AG04449 (cell line): ENCODE data around the gene UST.

ENCODE experiments used
- CTCF ChIA-PET: fragments of 350-600 bp; formaldehyde crosslinking; extraction: SDS; loops from one replicate; lab custom pipeline; 2021; ENCODE audit warnings: antibody characterized with exemption; lab: Yijun Ruan, JAX
- POLR2A ChIA-PET: fragments of 400-600, 350-600 bp; formaldehyde crosslinking; extraction: SDS; loops from one replicate; lab custom pipeline; 2020; ENCODE audit warnings: antibody characterized with exemption, inconsistent platforms; lab: Yijun Ruan, JAX
- DNase-seq: peaks from one replicate; pipeline ENCODE4 v3.0.0-alpha.2; 2010; ENCODE audit warnings: low read depth, low spot score
- H3K4me3 ChIP-seq: 2 replicates; pipeline ENCODE4 v1.5.1; 2011; ENCODE audit warnings: low read depth, mild to moderate bottlenecking, control low read depth, low read length
- CTCF ChIP-seq: IDR thresholded peaks from one replicate; pipeline ENCODE4 v1.5.1; 2011; ENCODE audit warnings: mild to moderate bottlenecking, moderate library complexity, low read length, control low read depth, inconsistent platforms; ENCODE audit not compliant: insufficient read depth; ENCODE audit errors: missing control alignments

Gene UST

DNA sequence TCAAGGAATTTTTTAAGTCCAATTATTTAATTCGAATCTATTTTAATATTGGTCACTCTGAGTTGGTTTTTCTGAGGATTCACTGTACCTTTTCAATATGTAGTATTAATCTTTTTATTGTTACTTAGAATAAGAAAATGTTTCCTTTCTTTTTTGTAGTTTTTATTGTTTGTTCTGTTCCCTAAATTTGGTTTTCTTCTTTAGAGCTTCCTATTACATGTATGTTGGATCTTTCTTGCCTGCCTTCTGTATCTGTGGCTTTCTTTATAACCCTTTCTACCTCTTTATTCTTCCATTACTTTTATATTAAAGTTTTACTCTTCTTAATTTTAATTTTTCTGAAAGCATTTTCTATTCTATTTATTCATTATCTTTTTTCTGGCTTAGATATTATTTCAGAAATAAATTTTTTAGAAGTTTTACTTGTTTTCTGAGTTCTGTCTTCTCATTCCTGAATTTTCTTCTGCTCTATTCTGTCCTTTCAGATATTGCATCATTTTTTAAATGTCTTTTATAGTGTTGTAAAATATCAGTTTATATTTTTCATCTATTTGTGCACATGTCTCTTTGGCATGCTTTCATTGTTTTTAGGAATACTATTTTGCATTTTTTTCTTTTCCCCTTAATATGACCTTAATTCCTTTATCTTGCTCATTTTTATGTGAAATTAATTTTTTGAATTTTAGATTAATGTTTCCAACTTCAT is 33.6 kb upstream of the UST start:
- H3K4me3 ChIP-seq, result no peak overlapping the region
- POLR2A ChIA-PET, result no interaction called here
- DNase-seq, result no peak
- TF ChIP-seq CTCF, result no peak
- CTCF ChIA-PET, result no interaction called here

DNA sequence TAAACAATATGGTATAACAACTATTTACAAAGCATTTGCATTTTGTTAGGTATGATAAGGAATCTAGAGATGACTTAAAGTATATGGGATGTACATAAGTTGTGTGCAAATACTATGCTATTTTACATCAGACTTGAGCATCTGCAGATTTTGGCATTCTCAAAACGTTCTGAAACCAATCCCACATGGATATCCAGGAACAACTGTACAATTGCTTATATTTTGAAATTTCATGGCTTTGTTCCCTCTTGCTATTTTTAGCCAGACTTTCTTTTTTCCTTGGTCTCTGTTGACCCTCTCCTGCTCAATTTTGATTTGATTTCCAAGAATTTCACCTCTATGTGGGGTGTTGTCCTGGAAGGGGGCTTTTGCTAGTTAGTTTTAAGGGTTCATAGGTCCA is 32.9 kb upstream of the UST start:
- CTCF ChIA-PET, result no interaction called here
- POLR2A ChIA-PET, result interaction anchor here (1.3 kb wide), 1 partner anchor 10 kb away, joined by 4 read pairs; no protein-coding TSS in a partner anchor
- TF ChIP-seq CTCF, result no peak
- DNase-seq, result no peak
- H3K4me3 ChIP-seq, result no peak overlapping the region

DNA sequence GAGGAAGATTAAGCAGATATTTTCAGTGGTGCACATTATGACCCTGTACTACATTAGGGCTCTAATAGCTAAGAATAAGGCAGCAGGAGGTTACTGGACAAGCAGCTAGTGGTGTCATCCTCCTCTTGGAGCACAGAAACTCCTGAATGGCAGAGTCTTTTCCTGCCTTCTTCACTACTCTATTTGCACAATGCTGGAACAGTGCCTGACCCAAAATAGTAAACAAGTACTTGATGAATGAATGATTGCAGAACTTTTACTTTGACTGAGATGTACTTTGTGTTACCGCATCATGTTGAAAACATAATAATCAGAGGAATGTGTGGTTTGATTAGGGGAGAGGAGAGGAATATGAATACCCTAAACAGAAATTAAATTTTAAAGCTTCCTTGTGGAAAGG is 30.0 kb upstream of the UST start:
- TF ChIP-seq CTCF, result no peak
- DNase-seq, result no peak
- ChIA-PET POLR2A (no interaction called here), CTCF (interaction anchor here (2.2 kb wide), 1 partner anchor 14 kb away, joined by 9 read pairs; no protein-coding TSS in a partner anchor)
- no peak overlapping the region for H3K4me3 ChIP-seq

DNA sequence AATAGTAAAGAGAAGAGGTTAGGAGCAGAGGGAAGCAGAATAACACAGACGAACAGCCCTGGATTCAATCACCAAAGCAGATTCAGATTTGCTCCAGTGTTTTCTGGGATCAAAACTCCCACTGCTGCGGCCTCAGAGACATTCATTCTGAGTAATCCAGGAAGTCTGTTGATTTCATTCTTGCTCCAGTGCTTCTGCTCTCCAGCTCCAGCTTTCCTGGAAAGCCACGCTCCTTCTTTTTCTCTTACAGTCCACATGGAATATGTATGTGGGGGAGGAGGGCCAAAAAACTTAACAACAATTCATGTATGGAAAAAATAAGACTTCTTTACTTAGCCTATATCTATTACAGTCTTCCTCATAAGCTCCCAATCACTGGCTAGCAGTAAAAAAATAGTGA is 26.4 kb upstream of the UST start:
- POLR2A ChIA-PET, result interaction anchor here (1.0 kb wide), 1 partner anchor 248 kb away, joined by 3 read pairs; no protein-coding TSS in a partner anchor
- no peak for DNase-seq

GRCh38 chr6:148720897-148721296 is 25.9 kb upstream of the UST start:
- ChIA-PET POLR2A (interaction anchor here (1.0 kb wide), 1 partner anchor 248 kb away, joined by 3 read pairs; no protein-coding TSS in a partner anchor), CTCF (interaction anchor here (0.7 kb wide), 2 partner anchors 227 to 249 kb away, joined by 3 read pairs; no protein-coding TSS in a partner anchor)
- no peak overlapping the region for H3K4me3 ChIP-seq
- no peak for DNase-seq
- no peak for TF ChIP-seq CTCF

More for the DNA sequence above, 26.4 kb upstream of the UST start:
- CTCF ChIA-PET, result interaction anchor here (0.7 kb wide), 2 partner anchors 228 to 249 kb away, joined by 3 read pairs; no protein-coding TSS in a partner anchor
- H3K4me3 ChIP-seq, result no peak overlapping the region
- no peak for TF ChIP-seq CTCF

- H3K4me3 ChIP-seq, result no peak overlapping the region
- peak; percentile 93 for DNase-seq
- CTCF ChIA-PET, result interaction anchor here (0.6 to 0.8 kb wide), 2 partner anchors 60 to 164 kb away, joined by 3 read pairs; no protein-coding TSS in a partner anchor
- POLR2A ChIA-PET, result interaction anchor here (0.5 to 1.5 kb wide), 4 partner anchors 9 to 588 kb away, joined by 3 to 4 read pairs (median 4); no protein-coding TSS in a partner anchor
- TF ChIP-seq CTCF, result no peak
Observed at GRCh38 chr6:148723484-148723883, 23.3 kb upstream of the UST start.
